Esophagus muscularis mucosa (tissue), 4 donors: ENCODE measurements around the gene DMAC2L.

Source experiments
- CTCF ChIP-seq, 3 experiments: fragments of 200-600 bp in 2 of 3; fragments of 450-650 bp in 1 of 3; sonication (generic) in 2 of 3; IDR thresholded peaks; one replicate each; pipeline ENCODE4 v1.5.1; 2017 to 2019; ENCODE audit warnings: antibody characterized with exemption in 3 of 3, mild to moderate bottlenecking in 2 of 3, moderate library complexity in 1 of 3
- EP300 ChIP-seq: sonication (generic); formaldehyde crosslinking; IDR thresholded peaks from one replicate; pipeline ENCODE4 v1.6.1; 2017; ENCODE audit warnings: antibody characterized with exemption
- POLR2A ChIP-seq: fragments of 450-650 bp; IDR thresholded peaks from one replicate; pipeline ENCODE4 v1.6.1; 2017; ENCODE audit warnings: antibody characterized with exemption, moderate library complexity, mild to moderate bottlenecking, low read depth

- TF ChIP-seq CTCF (IDR thresholded peaks at IDR 0.05) (no peak), POLR2A (no peak), EP300 (no peak)
Measured at GRCh38 chr14:50290306-50290705, 21.8 kb upstream of the DMAC2L start.
